HG03039 (cell line): ENCODE results near the gene ZFAND3.

Experiments
- ATAC-seq: cut with Tn5 transposase; IDR thresholded peaks from one replicate; pipeline ENCODE4 v1.9.1; 2021; ENCODE audit warnings: mild to moderate bottlenecking, moderate library complexity; ENCODE audit not compliant: unreplicated experiment

The ZFAND3 gene

DNA sequence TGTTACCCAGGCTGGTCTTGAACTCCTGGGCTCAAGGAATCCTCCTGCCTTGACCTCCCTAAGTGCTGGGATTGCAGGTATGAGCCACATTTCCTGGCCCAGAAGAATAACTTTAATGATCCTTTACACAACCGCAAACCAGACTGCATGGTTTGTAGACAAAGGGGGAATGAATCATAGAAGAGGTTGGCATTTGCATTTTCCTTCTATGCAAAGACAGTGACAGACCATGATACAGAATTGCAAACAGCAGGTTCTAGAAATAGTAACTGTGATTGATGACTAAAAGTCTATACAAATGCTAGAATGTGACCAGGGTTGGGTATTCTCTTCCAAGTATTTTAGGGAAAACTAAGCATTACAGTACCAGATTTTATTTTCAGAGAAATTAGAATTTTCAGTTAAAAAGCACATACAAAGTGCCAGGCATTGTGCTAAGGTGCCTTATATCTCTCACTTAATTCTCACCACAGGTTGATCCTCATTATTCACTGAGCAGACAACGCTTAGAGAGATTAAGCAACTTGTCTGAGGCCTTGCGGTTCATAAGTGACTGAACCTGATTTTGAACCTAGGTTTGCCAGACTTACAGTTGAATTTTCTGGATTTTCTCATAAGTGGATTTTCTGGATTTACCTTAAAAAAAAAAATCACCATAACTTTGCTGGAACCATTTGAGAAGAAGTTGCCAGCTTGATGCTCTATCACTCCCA lies 146.6 kb downstream of the ZFAND3 start:
- ATAC-seq, result no peak

DNA sequence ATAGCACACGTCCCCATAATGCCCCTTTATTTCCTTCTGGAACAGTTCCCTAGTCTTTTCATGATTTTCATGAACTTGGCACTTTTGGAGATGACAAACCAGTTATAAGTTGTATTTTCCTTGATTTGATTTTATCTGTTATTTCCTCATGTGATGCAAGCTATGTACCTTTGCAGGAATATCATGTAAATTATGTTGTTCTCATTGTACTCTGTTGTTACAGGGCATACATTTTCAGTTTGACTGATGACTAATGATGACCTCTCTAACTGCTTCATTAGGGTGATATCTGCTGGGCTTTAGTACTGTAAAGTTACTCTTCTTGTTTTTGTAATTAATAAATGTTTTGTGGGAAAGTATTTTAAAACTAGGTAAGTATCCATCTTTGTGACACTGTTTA lies 147.3 kb downstream of the ZFAND3 start:
- ATAC-seq, result no peak

DNA sequence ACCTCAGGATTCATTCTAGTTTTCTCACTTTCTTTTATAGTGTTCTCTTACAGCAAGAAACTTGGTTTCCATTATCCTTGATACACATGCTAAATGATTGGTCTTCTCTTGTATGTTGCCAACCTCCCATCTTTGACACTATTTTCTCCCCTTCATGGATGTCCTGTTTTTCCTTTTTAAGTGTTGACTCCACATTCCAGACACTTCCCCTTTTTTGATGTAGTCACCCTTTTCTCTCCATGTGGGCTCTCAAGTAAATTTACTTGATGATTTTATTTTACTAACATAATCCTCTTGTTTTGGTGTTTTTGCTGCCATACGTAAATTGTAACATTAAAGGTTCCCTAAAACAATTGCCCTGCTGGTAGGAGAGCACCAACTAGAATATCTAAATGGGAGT lies 148.1 kb downstream of the ZFAND3 start:
- ATAC-seq, result no peak

DNA sequence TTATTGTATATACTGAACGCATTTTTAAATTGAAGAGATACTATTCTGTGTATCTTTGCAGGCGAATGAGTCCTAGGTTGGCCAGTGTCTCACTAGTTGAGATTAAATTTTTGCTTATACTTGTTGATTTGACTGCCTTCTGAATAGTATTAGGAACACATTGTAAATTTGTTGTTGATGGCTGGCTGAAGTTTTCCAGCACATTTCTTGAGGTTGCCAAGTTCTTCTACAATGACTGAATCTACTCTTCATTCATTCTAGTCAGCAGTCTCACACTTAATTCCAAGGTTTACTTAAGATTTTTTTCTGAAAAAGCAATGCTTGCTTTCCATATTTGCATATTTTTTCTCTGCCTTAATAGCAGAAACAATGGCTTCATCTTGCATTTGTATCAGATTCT lies 151.7 kb downstream of the ZFAND3 start:
- ATAC-seq, result no peak

DNA sequence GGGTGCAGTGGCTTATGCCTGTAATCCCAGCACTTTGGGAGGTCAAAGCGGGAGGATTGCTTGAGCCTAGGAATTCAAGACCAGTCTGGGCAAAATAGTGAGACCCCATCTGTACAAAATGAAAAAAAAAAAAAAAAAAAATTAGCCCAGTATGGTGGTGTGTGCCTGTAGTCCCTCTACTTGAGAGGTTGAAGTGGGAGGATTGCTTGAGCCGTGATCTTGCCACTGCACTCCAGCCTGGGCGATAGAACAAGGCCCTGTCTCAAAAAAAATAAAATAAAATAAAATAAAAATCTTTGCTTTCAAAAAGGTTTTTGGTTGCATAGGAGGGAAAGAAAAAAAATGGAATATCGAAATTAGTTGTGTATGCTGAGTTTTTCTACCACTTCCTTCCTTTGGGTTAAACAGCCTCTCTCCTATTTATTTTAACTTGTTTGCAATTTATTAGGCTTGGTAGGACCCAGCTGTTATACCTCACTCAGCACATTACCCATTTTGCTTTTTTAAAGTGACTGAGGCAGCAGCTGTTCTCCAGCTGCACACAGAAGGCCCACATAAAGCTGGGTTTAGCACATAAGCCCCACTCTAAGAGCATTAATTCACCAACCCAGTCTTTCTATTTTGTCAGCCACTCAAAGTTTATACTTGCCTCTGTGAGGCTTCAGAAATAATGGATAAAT lies 152.3 kb downstream of the ZFAND3 start:
- no peak for ATAC-seq

DNA sequence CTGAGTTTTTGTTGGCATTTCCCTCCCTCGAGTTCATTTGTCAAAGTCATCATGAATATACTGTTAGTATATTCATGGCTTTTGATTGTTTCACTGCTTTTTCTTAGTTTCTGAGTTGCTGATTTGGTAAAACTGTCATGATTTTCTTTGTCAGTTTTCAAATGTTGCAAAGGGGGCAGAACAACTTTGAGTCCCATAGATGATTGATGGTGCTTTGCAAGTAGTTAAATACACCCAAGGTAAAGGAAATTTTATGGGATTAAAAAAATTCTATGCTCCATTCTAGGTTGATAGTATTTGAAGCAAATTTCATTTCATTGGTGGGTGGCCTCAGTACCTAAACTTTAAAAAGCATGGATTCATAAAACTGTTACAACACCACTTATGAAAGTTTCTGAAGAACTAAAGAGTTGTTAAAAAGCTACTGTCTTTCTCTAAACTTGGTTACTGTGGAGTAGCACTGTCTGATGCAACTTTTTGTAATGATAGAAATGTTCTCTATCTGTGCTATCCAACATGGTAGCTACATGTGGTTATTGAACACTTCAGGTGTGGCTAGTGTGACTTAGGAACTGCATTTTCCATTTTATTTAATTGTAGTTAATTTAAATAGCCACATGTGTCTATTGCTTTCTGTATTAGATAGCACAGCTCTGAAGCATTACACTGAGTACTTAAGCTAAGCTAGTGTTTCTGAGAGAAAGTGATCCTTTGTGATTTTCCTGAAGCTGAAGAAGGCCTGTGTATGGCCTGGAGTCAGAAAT lies 153.6 kb downstream of the ZFAND3 start:
- no peak for ATAC-seq

DNA sequence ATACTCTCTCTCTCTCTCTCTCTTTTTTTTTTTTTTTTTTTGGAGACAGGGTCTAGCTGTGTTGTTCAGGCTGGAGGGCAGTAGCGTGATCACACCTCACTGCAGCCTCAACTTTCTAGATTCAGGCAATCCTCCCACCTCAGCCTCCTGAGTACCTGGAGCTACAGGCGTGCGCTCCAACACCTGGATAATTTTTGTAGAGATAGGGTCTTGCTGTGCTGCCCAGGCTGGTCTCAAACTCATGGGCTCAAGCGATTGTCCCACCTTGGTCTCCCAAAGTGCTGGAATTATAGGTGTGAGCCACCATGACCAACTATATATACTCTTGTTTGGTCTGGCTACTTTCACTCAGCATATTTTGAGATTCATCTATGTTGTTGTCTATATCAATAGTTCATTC lies 154.9 kb downstream of the ZFAND3 start:
- ATAC-seq, result no peak

DNA sequence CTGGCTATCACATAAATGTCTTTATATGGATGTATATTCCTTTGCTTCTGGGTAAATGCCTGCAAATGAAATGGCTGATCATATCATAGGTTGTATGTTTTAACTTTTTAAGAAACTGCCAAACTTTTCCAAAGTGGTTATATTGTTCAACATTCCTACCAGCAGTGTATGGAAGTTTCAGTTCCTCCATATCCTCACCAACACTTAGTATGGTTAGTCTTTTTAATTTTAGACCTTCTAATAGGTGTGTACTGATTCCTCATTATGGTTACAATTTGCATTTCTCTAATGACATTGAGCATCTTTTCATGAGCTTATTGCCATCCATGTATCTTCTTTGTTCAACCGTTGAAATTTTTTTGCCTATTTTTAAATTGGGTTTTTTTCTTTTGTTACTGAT lies 155.4 kb downstream of the ZFAND3 start:
- no peak for ATAC-seq

DNA sequence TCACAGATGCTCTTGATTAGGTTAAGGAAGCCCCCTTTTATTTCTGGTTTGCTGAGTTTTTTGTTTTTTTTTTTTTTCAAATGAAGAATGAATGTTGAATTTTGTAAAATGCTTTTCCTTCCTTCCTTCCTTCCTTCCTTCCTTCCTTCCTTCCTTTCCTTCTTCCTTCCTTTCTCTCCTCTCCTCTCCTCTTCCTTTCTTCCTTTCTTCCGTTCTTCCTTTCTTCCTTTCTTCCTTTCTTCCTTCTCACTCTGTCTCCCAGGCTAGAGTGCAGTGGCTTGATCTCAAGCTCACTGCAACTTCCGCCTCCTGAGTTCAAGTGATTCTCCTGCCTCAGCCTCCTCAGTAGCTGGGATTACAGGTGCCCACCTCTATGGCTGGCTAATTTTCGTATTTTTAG lies 158.2 kb downstream of the ZFAND3 start:
- ATAC-seq, result no peak

DNA sequence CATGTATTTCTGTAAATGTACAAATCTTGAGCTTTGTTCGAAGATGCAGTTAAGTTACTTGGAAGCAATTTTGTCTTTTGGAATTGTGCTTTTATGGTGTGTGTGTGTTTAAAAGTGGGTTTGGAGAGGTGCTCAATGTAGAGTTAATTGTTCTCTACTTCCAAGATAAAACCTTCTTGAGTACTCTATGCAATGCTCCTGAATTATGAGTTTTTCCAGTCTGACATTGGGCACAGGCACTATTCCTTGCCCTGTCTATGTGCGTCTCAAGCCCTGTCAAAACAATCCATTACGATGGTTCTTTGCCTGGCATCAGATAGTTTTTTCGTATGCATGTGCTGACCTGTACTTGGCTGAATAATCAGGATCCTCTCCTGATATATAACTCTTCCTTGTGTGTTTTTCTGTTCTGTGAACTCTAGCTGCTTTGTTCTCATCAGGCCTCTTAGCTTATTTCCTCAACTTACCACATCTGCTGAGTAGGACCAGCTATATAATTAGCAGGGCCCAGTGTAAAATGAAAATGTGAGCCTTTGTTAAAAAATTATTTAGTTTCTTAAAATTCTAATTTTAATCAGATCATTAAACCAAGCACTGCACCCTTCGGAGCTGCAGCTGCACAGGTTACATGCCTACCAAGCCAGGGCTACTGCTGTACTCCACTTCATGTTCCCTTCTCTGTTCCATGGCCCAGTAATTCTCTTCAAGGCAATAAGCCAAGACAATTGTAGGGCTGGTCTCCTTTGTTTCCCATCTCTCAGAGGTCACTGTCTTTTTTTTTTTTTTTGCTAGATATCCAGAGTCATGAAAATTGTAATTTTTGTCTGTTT lies 160.1 kb downstream of the ZFAND3 start:
- ATAC-seq, result no peak

DNA sequence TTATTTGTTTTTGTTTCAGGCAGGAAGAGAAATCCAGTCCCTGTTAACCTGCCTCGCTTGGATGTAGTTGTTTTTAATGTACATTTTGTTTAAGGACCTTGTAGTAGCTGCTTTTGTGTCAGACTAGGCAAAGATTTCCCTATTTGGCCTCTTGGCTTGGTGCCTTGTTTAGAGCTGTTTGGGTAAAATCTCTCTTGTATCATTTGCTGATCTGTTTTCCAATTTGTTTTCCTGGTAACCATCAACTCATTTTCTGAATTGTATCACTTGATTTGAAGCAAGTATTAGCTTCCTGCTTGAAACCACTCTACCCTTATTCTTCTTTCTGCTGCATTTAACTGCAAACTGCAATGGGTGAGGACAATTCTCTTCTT lies 160.7 kb downstream of the ZFAND3 start:
- no peak for ATAC-seq

DNA sequence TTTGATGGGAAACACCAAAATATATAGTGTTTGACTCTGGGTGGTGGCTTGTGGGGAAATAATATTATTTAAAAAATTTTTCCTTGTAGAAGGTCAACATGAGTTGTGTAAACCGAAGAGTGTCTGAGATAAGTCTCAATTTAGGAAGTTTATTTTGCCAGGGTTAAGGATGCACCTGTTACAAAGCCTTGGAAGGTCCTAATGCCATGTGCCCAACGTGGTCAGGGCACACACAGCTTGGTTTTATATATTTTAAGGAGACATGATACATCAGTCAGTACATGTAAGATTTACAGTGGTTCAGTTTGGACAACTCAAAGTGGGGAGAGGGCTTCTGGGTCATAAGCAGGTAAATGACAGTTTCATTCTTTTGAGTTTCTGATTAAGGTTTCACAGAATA lies 162.1 kb downstream of the ZFAND3 start:
- no peak for ATAC-seq

DNA sequence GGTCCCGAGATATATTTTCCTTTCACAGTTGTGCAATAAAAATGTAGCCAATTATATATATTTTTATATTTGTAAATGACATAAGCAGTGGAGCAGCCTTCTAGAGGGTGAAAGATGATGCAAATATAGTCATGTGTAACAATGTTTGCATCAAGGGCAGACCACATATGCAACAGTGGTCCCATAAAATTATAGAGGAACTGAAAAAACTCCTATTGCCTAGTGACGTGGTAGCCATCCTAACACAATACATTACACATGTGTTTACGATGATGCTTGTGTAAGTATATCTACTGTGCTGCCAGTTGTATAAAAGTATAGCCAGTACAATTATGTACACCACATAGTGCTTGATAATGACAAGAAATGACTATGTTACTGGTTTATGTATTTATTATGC lies 162.8 kb downstream of the ZFAND3 start:
- no peak for ATAC-seq

DNA sequence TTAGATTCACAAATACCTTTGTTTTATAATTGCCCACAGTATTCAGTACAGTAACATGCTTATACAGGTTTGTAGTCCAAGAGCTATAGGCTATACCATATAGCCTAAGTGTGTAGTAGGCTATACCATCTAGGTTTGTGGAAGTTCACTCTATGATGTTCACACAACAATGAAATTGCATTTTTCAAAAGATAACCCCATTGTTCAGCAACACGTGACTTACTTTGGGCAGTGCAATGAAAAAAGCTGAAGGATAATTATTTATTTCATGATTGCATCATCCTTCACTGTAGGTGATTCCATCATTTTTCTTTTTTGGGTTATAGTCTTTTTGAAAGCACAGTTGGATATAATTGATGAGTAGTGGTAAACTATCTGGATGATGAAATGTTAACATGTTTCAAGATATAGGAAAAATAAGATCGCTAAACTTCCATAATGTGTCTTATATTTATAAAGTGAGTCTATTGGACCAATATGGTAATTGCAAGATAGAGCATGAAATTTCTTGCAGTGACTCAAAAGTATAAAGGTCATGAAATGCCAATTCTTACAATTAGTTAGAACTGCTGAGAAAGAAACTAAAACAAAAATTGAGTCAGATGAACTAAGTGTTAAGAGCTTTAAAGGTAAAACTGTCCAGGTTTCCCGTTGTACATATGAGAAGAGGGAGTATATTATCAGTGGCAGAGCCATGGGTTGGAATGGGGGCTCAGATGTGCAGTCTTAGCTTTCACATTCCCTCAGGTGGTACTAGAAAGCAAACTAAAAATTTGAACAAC lies 164.4 kb downstream of the ZFAND3 start:
- ATAC-seq, result no peak

DNA sequence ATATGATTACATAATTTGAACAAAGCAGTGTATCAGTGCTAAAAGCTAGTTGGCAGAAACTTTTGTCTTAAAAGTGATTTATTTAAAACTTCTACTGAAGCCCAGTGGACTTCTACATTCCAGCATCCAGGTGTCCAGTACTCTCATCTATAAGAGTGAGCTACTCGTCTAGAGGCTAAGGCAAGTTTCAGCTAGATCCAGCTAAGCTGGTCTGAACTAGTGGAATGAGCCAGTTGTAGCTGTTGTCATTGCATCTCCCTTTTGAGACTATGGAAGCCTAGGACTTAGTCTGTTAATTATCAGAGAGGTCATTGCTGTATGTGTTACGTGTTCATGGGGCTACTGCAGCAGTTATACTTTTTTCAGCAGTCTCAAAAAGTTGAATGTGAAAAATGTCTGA lies 165.1 kb downstream of the ZFAND3 start:
- no peak for ATAC-seq

DNA sequence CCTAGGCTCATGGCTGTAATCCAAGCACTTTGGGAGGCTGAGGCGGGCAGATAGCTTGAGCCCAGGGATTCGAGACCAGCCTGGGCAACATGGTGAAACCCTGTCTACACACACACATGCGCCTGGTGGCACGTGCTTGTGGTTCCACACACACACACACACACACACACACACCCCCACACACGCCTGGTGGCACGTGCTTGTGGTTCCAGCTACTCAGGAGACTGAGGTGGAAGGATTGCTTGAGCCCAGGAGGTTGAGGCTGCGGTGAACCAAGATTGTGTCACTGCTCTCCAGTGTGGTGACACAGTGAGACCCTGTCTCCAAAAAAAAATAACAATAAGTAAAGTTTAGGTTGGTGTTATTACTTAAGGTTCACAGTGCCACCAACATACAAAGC lies 165.8 kb downstream of the ZFAND3 start:
- no peak for ATAC-seq

DNA sequence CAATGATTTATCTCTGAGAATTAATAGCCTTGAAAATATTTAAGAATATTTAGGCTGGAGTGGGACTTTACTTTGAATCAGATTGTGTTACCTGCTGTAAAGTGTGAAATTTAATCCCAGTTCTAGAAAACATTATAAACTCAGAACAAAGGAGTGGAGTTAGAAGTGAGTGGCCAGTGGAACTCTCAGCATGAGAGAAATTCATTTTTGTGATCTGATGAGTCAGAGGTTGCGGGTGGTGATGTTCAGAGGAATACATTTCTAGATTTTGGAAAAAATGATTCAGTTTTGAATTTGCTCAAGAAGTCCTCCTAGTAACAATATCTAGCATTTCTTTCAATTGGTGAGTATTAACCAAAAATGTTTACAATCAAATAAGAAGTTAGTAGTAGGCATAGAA lies 167.5 kb downstream of the ZFAND3 start:
- ATAC-seq, result no peak

DNA sequence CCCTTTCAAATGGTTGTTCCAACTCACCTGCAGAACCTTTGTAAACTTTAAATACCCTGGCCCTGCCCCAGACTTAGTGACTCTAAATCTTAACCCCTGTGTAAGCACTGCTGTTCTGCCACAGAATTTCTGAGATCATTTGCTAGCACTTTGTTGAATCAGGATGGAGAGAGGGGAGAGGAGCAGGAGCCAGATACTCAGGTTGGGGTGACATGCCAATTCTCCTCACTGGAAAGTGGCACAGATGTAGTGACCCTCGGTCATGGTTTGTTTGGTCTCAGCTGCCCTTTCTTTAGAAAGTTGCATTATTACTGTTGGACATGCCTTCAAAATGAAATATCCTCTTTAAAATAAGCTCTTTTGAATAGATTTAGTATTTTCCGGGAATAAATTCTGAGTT lies 168.0 kb downstream of the ZFAND3 start:
- no peak for ATAC-seq

DNA sequence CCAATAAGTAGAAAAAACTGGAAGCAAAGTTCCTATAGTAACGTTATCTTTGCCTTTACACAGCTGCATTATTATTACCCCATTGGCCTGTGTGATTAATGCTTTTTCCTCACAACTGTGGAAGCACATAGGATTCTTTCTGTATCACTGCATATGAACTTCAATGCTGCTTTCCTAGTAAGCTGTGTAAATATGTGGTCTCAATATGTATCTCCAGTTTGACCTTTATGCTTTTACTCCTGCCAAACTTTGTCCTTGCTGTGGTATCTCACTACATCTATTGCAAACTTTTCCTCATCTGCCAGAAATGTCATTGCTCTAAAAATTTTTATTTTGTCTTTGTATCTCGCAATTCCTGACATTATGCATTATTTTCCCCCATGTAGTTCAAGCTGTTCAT lies 168.6 kb downstream of the ZFAND3 start:
- ATAC-seq, result no peak

DNA sequence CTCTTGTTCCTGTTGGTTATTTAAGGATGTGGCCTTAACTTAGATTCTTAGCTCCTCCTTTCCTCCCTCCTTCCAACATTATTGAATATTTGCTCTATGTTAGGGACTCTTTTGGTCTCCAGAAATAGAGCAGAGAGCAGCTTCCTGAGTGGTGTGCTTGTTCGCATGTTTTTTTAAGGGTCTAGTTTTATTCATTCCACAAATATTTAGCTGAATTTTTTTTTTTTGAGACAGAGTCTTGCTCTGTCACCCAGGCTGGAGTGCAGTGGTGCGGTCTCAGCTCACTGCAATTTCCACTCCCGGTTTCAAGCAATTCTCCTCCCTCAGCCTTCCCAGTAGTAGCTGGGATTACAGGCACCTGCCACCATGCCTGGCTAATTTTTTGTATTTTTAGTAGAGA lies 169.2 kb downstream of the ZFAND3 start:
- no peak for ATAC-seq
